A673 (cell line): ENCODE results near the gene P2RX3. TPM values are rescaled to one million over a fixed set of nuclear protein-coding genes. Genes with fewer than 3 reads are reported as not detected.

ENCODE experiments used
- BruUV-seq: library from RNA; stranded (reverse); fragments of 400-500 nt; replicated peaks from 2 replicates; lab custom pipeline; 2021; lab: Mats Ljungman, UMichigan
- CTCF ChIA-PET: fragments of 300-600 bp; sonication (Branson Sonifier 250); formaldehyde crosslinking; loops from one replicate; lab custom pipeline; 2022; ENCODE audit warnings: antibody characterized with exemption; lab: Charles Lee
- POLR2A ChIA-PET: fragments of 300-600 bp; sonication (Branson Sonifier 250); formaldehyde crosslinking; loops from one replicate; lab custom pipeline; 2022; ENCODE audit warnings: antibody characterized with exemption; ENCODE audit not compliant: low non-redundant PET; lab: Charles Lee
- DNase-seq: peaks from one replicate; pipeline ENCODE4 v3.0.0-alpha.2; 2015; ENCODE audit warnings: low spot score
- H3K27ac ChIP-seq: fragments of 200-600 bp; sonication (generic); 2 replicates; pipeline ENCODE4 v1.5.1; 2016; ENCODE audit warnings: mixed run types, low read depth, mild to moderate bottlenecking, mixed read lengths, antibody characterized with exemption, low read length; ENCODE audit not compliant: poor library complexity, severe bottlenecking
- H3K27me3 ChIP-seq: fragments of 200-600 bp; sonication (generic); replicated peaks from 2 replicates; pipeline ENCODE4 v1.6.1; 2017; ENCODE audit warnings: mixed run types, low read depth, mild to moderate bottlenecking, mixed read lengths, antibody characterized with exemption, low read length; ENCODE audit not compliant: insufficient read depth, poor library complexity
- H3K36me3 ChIP-seq: fragments of 200-600 bp; sonication (generic); 2 replicates; pipeline ENCODE4 v1.6.1; 2016; ENCODE audit warnings: mixed run types, mild to moderate bottlenecking, mixed read lengths, antibody characterized with exemption, low read length; ENCODE audit not compliant: insufficient read depth, poor library complexity, severe bottlenecking
- H3K4me1 ChIP-seq: fragments of 200-600 bp; sonication (generic); 2 replicates; pipeline ENCODE4 v1.6.1; 2017; ENCODE audit warnings: mixed run types, mild to moderate bottlenecking, mixed read lengths, antibody characterized with exemption, low read length; ENCODE audit not compliant: insufficient read depth, poor library complexity, severe bottlenecking
- H3K4me3 ChIP-seq: fragments of 200-600 bp; sonication (generic); 2 replicates; pipeline ENCODE4 v1.5.1; 2016; ENCODE audit warnings: low read depth, mixed run types, mild to moderate bottlenecking, mixed read lengths, low read length; ENCODE audit not compliant: poor library complexity, severe bottlenecking
- H3K9me3 ChIP-seq: fragments of 200-600 bp; sonication (generic); 2 replicates; pipeline ENCODE4 v1.6.1; 2016; ENCODE audit warnings: mixed run types, low read depth, mild to moderate bottlenecking, mixed read lengths, antibody characterized with exemption, low read length; ENCODE audit not compliant: poor library complexity, severe bottlenecking
- CTCF ChIP-seq: fragments of 300-800, 200-600 bp; sonication (generic); conservative IDR thresholded peaks from 2 replicates; pipeline ENCODE4 v1.5.1; 2017; ENCODE audit warnings: low read depth, mild to moderate bottlenecking, antibody characterized with exemption, low read length, moderate library complexity, mixed read lengths
- EZH2 ChIP-seq: fragments of 200-600 bp; sonication (generic); IDR thresholded peaks from 2 replicates; pipeline ENCODE4 v1.6.1; 2017; ENCODE audit warnings: borderline replicate concordance, low read depth, mild to moderate bottlenecking, mixed read lengths, antibody characterized with exemption, low read length; ENCODE audit not compliant: poor library complexity, severe bottlenecking
- intact Hi-C: fragments of 100-400 bp; cut with micrococcal nuclease; formaldehyde crosslinking; loops from one replicate; pipeline ENCODE4 v1.10.0; 2022; ENCODE audit not compliant: unreplicated experiment
- total RNA-seq: library from RNA; stranded (reverse); gene quantifications from 2 replicates; pipeline ENCODE4 v1.2.3, GENCODE V29; 2021

Gene P2RX3
- total RNA-seq, 1 experiment from 2014 or later: not detected

DNA sequence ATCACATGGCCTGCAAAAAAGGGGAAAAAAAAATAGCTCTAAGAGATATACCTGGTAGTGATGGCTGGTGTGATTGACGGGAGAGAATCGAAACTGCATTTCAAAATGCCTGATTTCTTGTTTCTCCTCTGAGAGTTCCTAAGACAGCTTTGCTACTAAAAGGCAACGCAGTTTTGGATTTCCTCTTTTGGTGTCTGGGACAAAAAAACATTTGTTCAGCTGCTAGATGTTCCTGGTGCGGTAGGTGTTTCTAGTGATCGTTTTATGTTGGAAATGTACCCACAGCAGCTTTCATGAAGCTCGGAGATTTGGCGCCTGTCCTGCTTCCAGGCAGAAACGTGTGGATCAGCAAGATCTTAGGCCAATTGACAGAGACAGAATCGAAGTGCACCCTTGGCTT, 18.1 kb downstream of the P2RX3 start:
- ChIA-PET CTCF (no interaction called here), POLR2A (no interaction called here)
- BruUV-seq: no TSS peak
- Histone ChIP-seq H3K9me3 (peaks cover 5% of the 10 kb centered on the region), H3K4me1 (no peaks in the 10 kb centered on the region), H3K36me3 (no peaks in the 10 kb centered on the region), H3K27ac (no peak overlapping the region), H3K4me3 (no peak overlapping the region), H3K27me3 (no peaks in the 10 kb centered on the region)
- intact Hi-C loops: no loop called here
- no peak for DNase-seq
- TF ChIP-seq CTCF (no peak), EZH2 (no peak)

- intact Hi-C loops: no loop called here
- TF ChIP-seq CTCF (no peak), EZH2 (no peak)
- DNase-seq: no peak
- H3K9me3 ChIP-seq: no peaks in the 10 kb centered on the region
- H3K4me1 ChIP-seq: no peaks in the 10 kb centered on the region
- H3K36me3 ChIP-seq: no peaks in the 10 kb centered on the region
- H3K27me3 ChIP-seq: no peaks in the 10 kb centered on the region
- BruUV-seq: no TSS peak
- CTCF ChIA-PET: interaction anchor here (0.9 kb wide), 1 partner anchor 12 kb away, joined by 3 read pairs; no protein-coding TSS in a partner anchor
- POLR2A ChIA-PET: no interaction called here
- no peak overlapping the region for H3K27ac ChIP-seq
- H3K4me3 ChIP-seq: no peak overlapping the region
These were observed 19.2 kb downstream of the P2RX3 start for GRCh38 chr11:57357310-57357709.

GRCh38 chr11:57357856-57358255, 19.7 kb downstream of the P2RX3 start:
- ChIA-PET POLR2A (no interaction called here), CTCF (no interaction called here)
- intact Hi-C loops: no loop called here
- Histone ChIP-seq H3K27ac (no peak overlapping the region), H3K36me3 (no peaks in the 10 kb centered on the region), H3K9me3 (no peaks in the 10 kb centered on the region), H3K27me3 (peaks cover under 1% of the 10 kb centered on the region), H3K4me3 (no peak overlapping the region), H3K4me1 (no peaks in the 10 kb centered on the region)
- no TSS peak for BruUV-seq
- DNase-seq: no peak
- TF ChIP-seq CTCF: no peak
- TF ChIP-seq EZH2: no peak
